ENCODE results near the gene HAND1. TPM values are rescaled to one million over a fixed set of nuclear protein-coding genes. Genes with fewer than 3 reads are reported as not detected.
A peak's percentile ranks its signal among the peaks of the same experiment; 100 is the strongest.

Gene HAND1
- total RNA-seq, 4 donors from 2014 or later: not detected

DNA sequence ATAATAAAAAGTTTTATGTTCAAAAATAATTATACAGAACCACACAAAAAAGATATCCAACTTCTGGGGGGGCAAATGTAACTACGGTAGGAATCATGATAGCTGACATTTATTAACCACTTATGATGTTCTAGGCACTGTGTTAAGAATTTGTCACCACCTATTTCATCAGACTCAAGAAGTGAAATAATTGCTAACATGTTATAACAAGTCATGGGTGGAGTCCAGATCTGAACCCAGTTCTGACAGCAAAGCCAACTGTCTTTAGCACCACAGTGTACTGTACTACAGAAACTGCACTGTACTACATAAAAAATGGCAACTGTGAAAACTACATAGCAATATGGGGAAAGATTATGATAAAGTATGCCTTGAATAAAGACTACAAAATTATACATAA lies 35.2 kb downstream of the HAND1 start:
- peaks cover 10 to 50% (median 26%) of the 10 kb centered on the region in 4 donors for H3K36me3 ChIP-seq
- no peaks in the 10 kb centered on the region for H3K27me3 ChIP-seq
- H3K4me3 ChIP-seq: no peak overlapping the region
- intact Hi-C loops (cut with DNase I): loop anchor here (10.0 kb wide), 1 partner anchor 502 kb away; the partner anchor contains the start of gene MRPL22
- 95% methylated on average over 1 of the region's 1 CpG for WGBS
- H3K4me1 ChIP-seq: peaks cover 16 to 26% (median 17%) of the 10 kb centered on the region in 4 donors
- H3K9me3 ChIP-seq: no peaks in the 10 kb centered on the region
- TF ChIP-seq POLR2AphosphoS5 (IDR thresholded peaks at IDR 0.05) (no peak), POLR2A (IDR thresholded peaks at IDR 0.05; ENCODE audit: low read depth) (no peak), EP300 (IDR thresholded peaks at IDR 0.05) (no peak)
- TF ChIP-seq, protein P1, sequence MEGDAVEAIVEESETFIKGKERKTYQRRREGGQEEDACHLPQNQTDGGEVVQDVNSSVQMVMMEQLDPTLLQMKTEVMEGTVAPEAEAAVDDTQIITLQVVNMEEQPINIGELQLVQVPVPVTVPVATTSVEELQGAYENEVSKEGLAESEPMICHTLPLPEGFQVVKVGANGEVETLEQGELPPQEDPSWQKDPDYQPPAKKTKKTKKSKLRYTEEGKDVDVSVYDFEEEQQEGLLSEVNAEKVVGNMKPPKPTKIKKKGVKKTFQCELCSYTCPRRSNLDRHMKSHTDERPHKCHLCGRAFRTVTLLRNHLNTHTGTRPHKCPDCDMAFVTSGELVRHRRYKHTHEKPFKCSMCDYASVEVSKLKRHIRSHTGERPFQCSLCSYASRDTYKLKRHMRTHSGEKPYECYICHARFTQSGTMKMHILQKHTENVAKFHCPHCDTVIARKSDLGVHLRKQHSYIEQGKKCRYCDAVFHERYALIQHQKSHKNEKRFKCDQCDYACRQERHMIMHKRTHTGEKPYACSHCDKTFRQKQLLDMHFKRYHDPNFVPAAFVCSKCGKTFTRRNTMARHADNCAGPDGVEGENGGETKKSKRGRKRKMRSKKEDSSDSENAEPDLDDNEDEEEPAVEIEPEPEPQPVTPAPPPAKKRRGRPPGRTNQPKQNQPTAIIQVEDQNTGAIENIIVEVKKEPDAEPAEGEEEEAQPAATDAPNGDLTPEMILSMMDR (IDR thresholded peaks at IDR 0.05): no peak
- H3K27ac ChIP-seq (replicated peaks in 1 of 4): no peak overlapping the region
- no peak for DNase-seq (ENCODE audit: extremely low spot score)

DNA sequence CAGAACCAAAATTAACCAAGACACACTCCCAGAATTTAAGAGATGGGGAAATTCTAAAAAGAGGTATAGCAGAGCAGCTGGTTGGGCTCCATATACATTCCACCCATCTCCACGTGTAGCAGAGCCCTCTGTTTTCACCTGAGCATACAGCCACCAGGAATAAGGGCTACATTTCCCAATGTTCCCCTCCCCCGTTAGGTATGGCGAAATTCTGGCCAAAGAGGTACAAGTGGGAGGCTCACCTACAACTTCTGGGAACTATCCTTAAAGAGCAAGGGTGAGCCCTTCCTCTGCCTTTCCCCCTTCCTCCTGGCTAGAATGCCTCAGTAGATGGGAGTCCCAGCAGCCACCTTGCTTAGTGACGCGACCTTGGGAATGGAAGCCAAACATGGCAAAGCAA lies 37.5 kb downstream of the HAND1 start:
- H3K27ac ChIP-seq (replicated peaks in 1 of 4): no peak overlapping the region
- peaks cover 7 to 15% (median 8%) of the 10 kb centered on the region in 4 donors for H3K4me1 ChIP-seq
- no peaks in the 10 kb centered on the region for H3K9me3 ChIP-seq
- intact Hi-C loops (cut with DNase I): loop anchor here (10.0 kb wide), 1 partner anchor 504 kb away; the partner anchor contains the start of gene MRPL22
- DNase-seq (ENCODE audit: extremely low spot score): peak; percentile 24
- WGBS: 91% methylated on average over 5 of the region's 5 CpGs
- peaks cover 15 to 73% (median 37%) of the 10 kb centered on the region in 4 donors for H3K36me3 ChIP-seq
- no peak overlapping the region for H3K4me3 ChIP-seq
- no peak for TF ChIP-seq POLR2AphosphoS5 (IDR thresholded peaks at IDR 0.05)
- TF ChIP-seq EP300 (IDR thresholded peaks at IDR 0.05): no peak
- TF ChIP-seq POLR2A (IDR thresholded peaks at IDR 0.05; ENCODE audit: low read depth): no peak
- TF ChIP-seq, protein P1 (IDR thresholded peaks at IDR 0.05): no peak
- no peaks in the 10 kb centered on the region for H3K27me3 ChIP-seq

DNA sequence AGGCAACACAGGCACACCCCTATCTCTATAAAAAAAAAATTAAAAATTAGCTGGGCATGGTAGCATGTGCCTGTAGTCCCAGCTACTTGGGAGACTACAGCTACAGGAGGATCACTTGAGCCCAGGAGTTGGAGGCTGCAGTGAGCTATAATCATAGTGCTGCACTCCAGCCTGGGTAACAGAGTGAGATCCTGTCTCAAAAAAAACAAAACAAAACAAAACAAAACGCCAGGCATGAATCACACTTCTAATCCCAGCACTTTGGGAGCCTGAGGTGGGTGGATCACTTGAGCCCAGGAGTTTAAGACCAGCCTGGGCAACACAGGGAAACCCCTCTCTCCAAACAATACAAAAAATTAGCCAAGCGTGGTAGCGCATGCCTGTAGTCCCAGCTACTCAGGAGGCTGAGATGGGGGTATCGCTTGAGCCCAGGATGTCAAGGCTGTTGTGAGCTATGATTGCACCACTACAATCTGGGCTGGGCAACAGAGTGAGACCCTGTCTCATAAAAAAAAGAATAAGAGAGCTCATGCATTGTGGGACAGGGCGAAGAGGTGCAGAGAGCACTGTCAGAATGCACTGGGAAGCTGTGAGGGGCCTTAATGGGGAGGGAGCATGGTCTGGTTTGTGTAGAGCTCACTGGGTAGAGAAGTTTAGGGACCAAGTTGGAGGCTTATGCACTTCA lies 40.6 kb downstream of the HAND1 start:
- no peak for TF ChIP-seq EP300 (IDR thresholded peaks at IDR 0.05)
- Histone ChIP-seq H3K9me3 (no peaks in the 10 kb centered on the region), H3K4me1 (no peaks in the 10 kb centered on the region), H3K27me3 (no peaks in the 10 kb centered on the region), H3K36me3 (peaks cover 19 to 77% (median 41%) of the 10 kb centered on the region in 4 donors), H3K4me3 (no peak overlapping the region), H3K27ac (replicated peaks in 1 of 4) (no peak overlapping the region)
- peak; percentile 64 for DNase-seq (ENCODE audit: extremely low spot score)
- WGBS: 88% methylated on average over 5 of the region's 5 CpGs
- intact Hi-C loops (cut with DNase I): no loop called here

DNA sequence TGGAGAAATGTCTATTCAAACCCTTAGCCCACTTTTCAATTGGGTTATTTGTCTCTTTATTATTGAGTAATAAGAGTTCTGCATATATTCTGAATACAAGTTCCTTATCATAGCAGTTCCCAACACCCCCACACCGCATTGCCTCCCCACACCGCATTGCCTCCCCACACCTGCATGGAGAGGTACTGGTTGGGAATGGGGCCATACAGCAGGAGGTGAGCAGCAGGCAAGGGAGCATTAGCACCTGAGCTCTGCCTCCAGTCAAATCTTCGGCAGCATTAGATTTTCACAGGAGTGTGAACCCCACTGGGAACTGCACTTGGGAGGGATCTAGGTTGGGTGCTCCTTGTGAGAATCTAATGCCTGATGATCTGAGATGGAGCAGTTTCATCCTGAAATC lies 42.8 kb downstream of the HAND1 start:
- Histone ChIP-seq H3K27me3 (no peaks in the 10 kb centered on the region), H3K36me3 (peaks cover 19 to 55% (median 26%) of the 10 kb centered on the region in 4 donors), H3K9me3 (no peaks in the 10 kb centered on the region), H3K4me1 (no peaks in the 10 kb centered on the region), H3K4me3 (no peak overlapping the region), H3K27ac (replicated peaks in 1 of 4) (no peak overlapping the region)
- intact Hi-C loops (cut with DNase I): no loop called here
- whole genome bisulfite sequencing: 100% methylated on average over 3 of the region's 3 CpGs
- no peak for TF ChIP-seq POLR2AphosphoS5 (IDR thresholded peaks at IDR 0.05)
- TF ChIP-seq POLR2A (IDR thresholded peaks at IDR 0.05; ENCODE audit: low read depth): no peak
- TF ChIP-seq, protein P1 (IDR thresholded peaks at IDR 0.05): no peak
- TF ChIP-seq EP300 (IDR thresholded peaks at IDR 0.05): no peak
- peak; percentile 64 for DNase-seq (ENCODE audit: extremely low spot score)

DNA sequence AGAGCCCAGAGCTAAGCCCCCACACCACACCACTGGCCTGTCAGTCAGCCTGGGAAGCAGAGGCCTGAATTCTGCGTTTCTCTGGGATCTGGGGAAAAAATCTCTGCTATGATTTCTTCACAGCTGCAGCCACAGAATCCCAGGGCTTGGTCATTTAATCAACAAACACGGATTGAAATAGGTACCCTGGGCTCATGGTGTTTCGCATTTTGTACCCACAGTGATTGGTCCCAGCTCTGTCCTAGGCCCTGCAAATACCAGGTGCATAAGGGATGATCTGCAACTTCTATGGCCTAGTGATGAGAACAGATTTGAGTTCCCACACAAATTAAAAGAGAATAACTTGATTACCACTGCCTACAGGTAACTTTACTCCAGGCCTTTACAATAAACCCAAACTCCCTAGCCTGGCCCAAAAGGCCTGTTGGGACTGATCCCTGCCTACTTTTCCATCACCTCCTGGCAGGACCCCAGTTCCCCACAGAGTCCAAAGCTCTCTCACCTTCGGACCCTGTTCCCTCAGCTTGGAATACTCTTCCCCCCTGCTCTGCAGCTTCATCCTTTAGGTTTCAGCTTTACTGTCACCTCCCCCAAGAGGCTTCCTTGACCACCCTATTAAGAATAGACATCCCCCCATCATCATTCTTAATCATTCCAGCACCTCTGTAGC lies 46.9 kb downstream of the HAND1 start:
- TF ChIP-seq POLR2AphosphoS5 (IDR thresholded peaks at IDR 0.05) (no peak), POLR2A (IDR thresholded peaks at IDR 0.05; ENCODE audit: low read depth) (no peak), EP300 (IDR thresholded peaks at IDR 0.05) (no peak)
- TF ChIP-seq, protein P1 (IDR thresholded peaks at IDR 0.05): no peak
- intact Hi-C loops (cut with DNase I): no loop called here
- 95% methylated on average over 4 of the region's 4 CpGs for WGBS
- H3K9me3 ChIP-seq: no peaks in the 10 kb centered on the region
- peak; percentile 90 for DNase-seq (ENCODE audit: extremely low spot score)
- H3K27me3 ChIP-seq: no peaks in the 10 kb centered on the region
- peaks cover 5 to 14% (median 10%) of the 10 kb centered on the region in 4 donors for H3K36me3 ChIP-seq
- H3K4me3 ChIP-seq: no peak overlapping the region
- H3K27ac ChIP-seq (replicated peaks in 1 of 4): no peak overlapping the region
- H3K4me1 ChIP-seq: no peaks in the 10 kb centered on the region

Data from esophagus muscularis mucosa (tissue), 4 donors.